Activated CD4-positive, alpha-beta T cell treated with anti-CD3 and anti-CD28 coated beads, Interleukin-2, amount 10 ng/mL, durations not matched to agents 24 days and 14 days (primary cell): Measurements from ENCODE around the gene PPP2R1B. TPM values are rescaled to one million over a fixed set of nuclear protein-coding genes. Genes with fewer than 3 reads are reported as not detected.
"Not testable (repeated sequence)": the region's sequence is repeated elsewhere in the genome, so short reads cannot be mapped to it uniquely, and the experiment has no call there.

Source experiments
- DNase-seq: peaks from one replicate; pipeline ENCODE4 v3.0.0; 2022
- H3K27ac Mint-ChIP-seq: one replicate; pipeline ENCODE4 v1.8.0; 2022; ENCODE audit warnings: mild to moderate bottlenecking, mixed read lengths
- H3K27me3 Mint-ChIP-seq: one replicate; pipeline ENCODE4 v1.8.0; 2022; ENCODE audit warnings: mixed read lengths
- H3K36me3 Mint-ChIP-seq: one replicate; pipeline ENCODE4 v1.8.0; 2022; ENCODE audit warnings: low read depth, mild to moderate bottlenecking, mixed read lengths
- H3K4me1 Mint-ChIP-seq: one replicate; pipeline ENCODE4 v1.8.0; 2021; ENCODE audit warnings: mixed read lengths
- H3K4me3 Mint-ChIP-seq: one replicate; pipeline ENCODE4 v1.8.0; 2022; ENCODE audit warnings: mild to moderate bottlenecking, moderate library complexity, mixed read lengths
- H3K9me3 Mint-ChIP-seq: one replicate; pipeline ENCODE4 v1.8.0; 2021; ENCODE audit warnings: mixed read lengths
- intact Hi-C: fragments of 100-400 bp; cut with micrococcal nuclease; formaldehyde crosslinking; loops from one replicate; pipeline ENCODE4 v1.15.1; 2023
- total RNA-seq: library from RNA; stranded (reverse); gene quantifications from 2 replicates; pipeline ENCODE4 v1.2.3, GENCODE V29; 2022

PPP2R1B gene
- total RNA-seq, 1 donor from 2014 or later: 63.2 TPM

- H3K4me3 Mint-ChIP-seq: no peak overlapping the region
- intact Hi-C loops: loop anchor here (1.0 to 2.0 kb wide), 6 partner anchors 9 to 322 kb away; partner anchors contain the start of gene SIK2
- H3K27me3 Mint-ChIP-seq: no peaks in the 10 kb centered on the region
- no peaks in the 10 kb centered on the region for H3K36me3 Mint-ChIP-seq
- H3K9me3 Mint-ChIP-seq: no peaks in the 10 kb centered on the region
- DNase-seq: no peak
- no peaks in the 10 kb centered on the region for H3K4me1 Mint-ChIP-seq
- no peak overlapping the region for H3K27ac Mint-ChIP-seq
Observed at GRCh38 chr11:111776398-111777093, 10.4 kb upstream of the PPP2R1B start.

GRCh38 chr11:111774955-111775710 is 8.9 kb upstream of the PPP2R1B start:
- DNase-seq: no peak
- Mint-ChIP-seq H3K36me3 (no peaks in the 10 kb centered on the region), H3K27me3 (no peaks in the 10 kb centered on the region), H3K4me1 (no peaks in the 10 kb centered on the region), H3K4me3 (no peak overlapping the region), H3K9me3 (no peaks in the 10 kb centered on the region), H3K27ac (no peak overlapping the region)
- intact Hi-C loops: no loop called here

- Mint-ChIP-seq H3K27me3 (no peaks in the 10 kb centered on the region), H3K36me3 (no peaks in the 10 kb centered on the region), H3K9me3 (no peaks in the 10 kb centered on the region)
Observed at GRCh38 chr11:111772535-111772934, 6.3 kb upstream of the PPP2R1B start.

GRCh38 chr11:111771205-111771604 is 5.0 kb upstream of the PPP2R1B start:
- H3K9me3 Mint-ChIP-seq, H3K36me3 Mint-ChIP-seq, intact Hi-C loops, H3K4me1 Mint-ChIP-seq, H3K27me3 Mint-ChIP-seq, DNase-seq, H3K27ac Mint-ChIP-seq, H3K4me3 Mint-ChIP-seq: not testable (repeated sequence)

More at GRCh38 chr11:111772535-111772934, 6.3 kb upstream of the PPP2R1B start:
- H3K27ac Mint-ChIP-seq: no peak overlapping the region
- no peak for DNase-seq
- intact Hi-C loops: no loop called here
- H3K4me3 Mint-ChIP-seq: no peak overlapping the region
- no peaks in the 10 kb centered on the region for H3K4me1 Mint-ChIP-seq

GRCh38 chr11:111770581-111771134 is 4.5 kb upstream of the PPP2R1B start:
- no peaks in the 10 kb centered on the region for H3K27me3 Mint-ChIP-seq
- DNase-seq: no peak
- H3K4me1 Mint-ChIP-seq: peaks cover 7% of the 10 kb centered on the region
- no peaks in the 10 kb centered on the region for H3K9me3 Mint-ChIP-seq
- H3K36me3 Mint-ChIP-seq: no peaks in the 10 kb centered on the region
- intact Hi-C loops: no loop called here
- H3K27ac Mint-ChIP-seq: no peak overlapping the region
- no peak overlapping the region for H3K4me3 Mint-ChIP-seq

GRCh38 chr11:111766834-111767142 is 599 bp upstream of the PPP2R1B start:
- H3K27ac Mint-ChIP-seq: peak overlapping the region; percentile 98
- intact Hi-C loops: loop anchor here (1.0 to 5.0 kb wide), 7 partner anchors 11 to 306 kb away; partner anchors contain the start of genes CFAP68, DLAT, FDXACB1 and NKAPD1
- no peaks in the 10 kb centered on the region for H3K9me3 Mint-ChIP-seq
- peaks cover 31% of the 10 kb centered on the region for H3K36me3 Mint-ChIP-seq
- DNase-seq: no peak
- no peaks in the 10 kb centered on the region for H3K27me3 Mint-ChIP-seq
- peak overlapping the region; percentile 85 for H3K4me3 Mint-ChIP-seq
- H3K4me1 Mint-ChIP-seq: peaks cover 31% of the 10 kb centered on the region

- no peaks in the 10 kb centered on the region for H3K9me3 Mint-ChIP-seq
- H3K36me3 Mint-ChIP-seq: peaks cover 43% of the 10 kb centered on the region
- H3K4me1 Mint-ChIP-seq: peaks cover 31% of the 10 kb centered on the region
- H3K27ac Mint-ChIP-seq: peak overlapping the region; percentile 98
- H3K4me3 Mint-ChIP-seq: peak overlapping the region; percentile 85
- intact Hi-C loops: loop anchor here (5.0 kb wide), 2 partner anchors 112 to 307 kb away; partner anchors contain the start of genes CFAP68, FDXACB1, NKAPD1 and PIH1D2
- DNase-seq: no peak
- no peaks in the 10 kb centered on the region for H3K27me3 Mint-ChIP-seq
Observed at GRCh38 chr11:111765320-111765983, 737 bp downstream of the PPP2R1B start.

- Mint-ChIP-seq H3K9me3 (no peaks in the 10 kb centered on the region), H3K27ac (no peak overlapping the region), H3K27me3 (no peaks in the 10 kb centered on the region), H3K4me1 (peaks cover 31% of the 10 kb centered on the region), H3K36me3 (peaks cover 47% of the 10 kb centered on the region), H3K4me3 (peak overlapping the region; percentile 85)
- no peak for DNase-seq
- intact Hi-C loops: loop anchor here (5.0 kb wide), 2 partner anchors 113 to 308 kb away; partner anchors contain the start of genes CFAP68, FDXACB1, NKAPD1 and PIH1D2
Observed at GRCh38 chr11:111764621-111765020, 1.6 kb downstream of the PPP2R1B start.

- Mint-ChIP-seq H3K27ac (peak overlapping the region; percentile 1), H3K4me1 (peaks cover 31% of the 10 kb centered on the region), H3K36me3 (peaks cover 58% of the 10 kb centered on the region), H3K4me3 (no peak overlapping the region), H3K27me3 (no peaks in the 10 kb centered on the region), H3K9me3 (no peaks in the 10 kb centered on the region)
- intact Hi-C loops: no loop called here
- DNase-seq: no peak
Observed at GRCh38 chr11:111762981-111763643, 3.1 kb downstream of the PPP2R1B start.

GRCh38 chr11:111762526-111762925 is 3.7 kb downstream of the PPP2R1B start:
- Mint-ChIP-seq H3K36me3 (peaks cover 62% of the 10 kb centered on the region), H3K4me3 (no peak overlapping the region), H3K27me3 (no peaks in the 10 kb centered on the region), H3K27ac (no peak overlapping the region), H3K4me1 (peaks cover 31% of the 10 kb centered on the region), H3K9me3 (no peaks in the 10 kb centered on the region)
- intact Hi-C loops: no loop called here
- no peak for DNase-seq

GRCh38 chr11:111761036-111761435 is 5.2 kb downstream of the PPP2R1B start:
- no peak overlapping the region for H3K27ac Mint-ChIP-seq
- no peak for DNase-seq

GRCh38 chr11:111759778-111760407 is 6.3 kb downstream of the PPP2R1B start:
- Mint-ChIP-seq H3K4me3 (no peak overlapping the region), H3K27ac (no peak overlapping the region), H3K9me3 (no peaks in the 10 kb centered on the region), H3K36me3 (peaks cover 69% of the 10 kb centered on the region), H3K4me1 (peaks cover 22% of the 10 kb centered on the region), H3K27me3 (no peaks in the 10 kb centered on the region)
- no peak for DNase-seq
- intact Hi-C loops: no loop called here

More at GRCh38 chr11:111761036-111761435, 5.2 kb downstream of the PPP2R1B start:
- no peaks in the 10 kb centered on the region for H3K27me3 Mint-ChIP-seq
- peaks cover 25% of the 10 kb centered on the region for H3K4me1 Mint-ChIP-seq
- intact Hi-C loops: no loop called here
- peaks cover 73% of the 10 kb centered on the region for H3K36me3 Mint-ChIP-seq
- H3K4me3 Mint-ChIP-seq: no peak overlapping the region
- H3K9me3 Mint-ChIP-seq: no peaks in the 10 kb centered on the region

- Mint-ChIP-seq H3K9me3 (no peaks in the 10 kb centered on the region), H3K36me3 (peaks cover 67% of the 10 kb centered on the region), H3K4me1 (peaks cover 18% of the 10 kb centered on the region), H3K27ac (no peak overlapping the region), H3K4me3 (no peak overlapping the region), H3K27me3 (no peaks in the 10 kb centered on the region)
- no peak for DNase-seq
- intact Hi-C loops: no loop called here
Observed at GRCh38 chr11:111759376-111759775, 6.8 kb downstream of the PPP2R1B start.
